ENCODE measurements around the gene EGFR. TPM values are rescaled to one million over a fixed set of nuclear protein-coding genes. Genes with fewer than 3 reads are reported as not detected.

EGFR gene
- polyA plus RNA-seq, 1 of the 3 experiments (the other 2 are of a cell fraction) = 37.6 TPM

- no peak overlapping the region for H3K4me3 ChIP-seq (ENCODE audit: low read depth in 2 of 2, low read length in 1 of 2)
- no peaks in the 10 kb centered on the region for H3K9me2 ChIP-seq
- H3K9ac ChIP-seq = peak overlapping the region; percentile 14; the same call in 1 of the 2 replicates
- H2AFZ ChIP-seq (ENCODE audit: low read depth) = no peak overlapping the region
- peaks cover 15 to 50% of the 10 kb centered on the region in 2 experiments for H3K4me1 ChIP-seq (ENCODE audit: control insufficient read depth in 1 of 2, insufficient read depth in 2 of 2, low read depth in 1 of 2, low read length in 1 of 2)
- ChIA-PET CTCF (interaction anchor here (1.0 to 4.1 kb wide), 3 partner anchors 21 to 299 kb away, joined by 3 to 20 read pairs (median 3); no protein-coding TSS in a partner anchor), POLR2A (no interaction called here)
- WGBS (ENCODE audit: low lambda C conversion rate) = 81% methylated on average over 4 of the region's 4 CpGs
- TF ChIP-seq FOXJ3 (CRISPR knock-in tag; IDR thresholded peaks at IDR 0.05) = no peak
- TF ChIP-seq, protein P1, sequence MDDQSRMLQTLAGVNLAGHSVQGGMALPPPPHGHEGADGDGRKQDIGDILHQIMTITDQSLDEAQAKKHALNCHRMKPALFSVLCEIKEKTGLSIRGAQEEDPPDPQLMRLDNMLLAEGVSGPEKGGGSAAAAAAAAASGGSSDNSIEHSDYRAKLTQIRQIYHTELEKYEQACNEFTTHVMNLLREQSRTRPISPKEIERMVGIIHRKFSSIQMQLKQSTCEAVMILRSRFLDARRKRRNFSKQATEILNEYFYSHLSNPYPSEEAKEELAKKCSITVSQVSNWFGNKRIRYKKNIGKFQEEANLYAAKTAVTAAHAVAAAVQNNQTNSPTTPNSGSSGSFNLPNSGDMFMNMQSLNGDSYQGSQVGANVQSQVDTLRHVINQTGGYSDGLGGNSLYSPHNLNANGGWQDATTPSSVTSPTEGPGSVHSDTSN (IDR thresholded peaks at IDR 0.05) = no peak
- no peak for TF ChIP-seq RXRA (IDR thresholded peaks at IDR 0.05; ENCODE audit: borderline replicate concordance, low read depth)
- TF ChIP-seq, protein P2, sequence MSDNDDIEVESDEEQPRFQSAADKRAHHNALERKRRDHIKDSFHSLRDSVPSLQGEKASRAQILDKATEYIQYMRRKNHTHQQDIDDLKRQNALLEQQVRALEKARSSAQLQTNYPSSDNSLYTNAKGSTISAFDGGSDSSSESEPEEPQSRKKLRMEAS (IDR thresholded peaks at IDR 0.05; ENCODE audit: low read depth) = no peak
- no peak for TF ChIP-seq TEAD4 (IDR thresholded peaks at IDR 0.05; ENCODE audit: borderline replicate concordance, insufficient read depth)
- TF ChIP-seq CTCF (IDR thresholded peaks at IDR 0.05) = no peak
- no peak for TF ChIP-seq USF1 (IDR thresholded peaks at IDR 0.05; ENCODE audit: borderline replicate concordance, low read depth)
- peaks cover 3 to 43% of the 10 kb centered on the region in 2 experiments for H3K36me3 ChIP-seq (replicated peaks in 1 of 2; ENCODE audit: control insufficient read depth in 1 of 2, insufficient read depth in 2 of 2, low read length in 1 of 2)
- H3K27me3 ChIP-seq (ENCODE audit: insufficient read depth) = no peaks in the 10 kb centered on the region
- 0 out of 2 replicates have a peak overlapping the region, but pooled peaks have one; percentile 60 for H3K4me2 ChIP-seq
- H3K9me3 ChIP-seq = no peaks in the 10 kb centered on the region
- peak overlapping the region in 1 of 2 experiments; percentile 63; a peak in 2 of 4 replicates for H3K27ac ChIP-seq (ENCODE audit: low read depth in 2 of 2, low read length in 1 of 2)
- H4K20me1 ChIP-seq (ENCODE audit: insufficient read depth) = no peaks in the 10 kb centered on the region; the same call in 1 of the 2 replicates
- peaks cover 24% of the 10 kb centered on the region for H3F3A ChIP-seq (replicated peaks; ENCODE audit: insufficient read depth)
- DNase-seq = no peak
- H3K79me2 ChIP-seq (ENCODE audit: insufficient read depth) = peaks cover 98% of the 10 kb centered on the region
Measured at GRCh38 chr7:55072251-55072650, 53.4 kb downstream of the EGFR start.

GRCh38 chr7:55073051-55073511, 54.3 kb downstream of the EGFR start:
- H3K79me2 ChIP-seq (ENCODE audit: insufficient read depth) = peaks cover 98% of the 10 kb centered on the region
- peak overlapping the region; percentile 60; the same call in 1 of the 2 replicates for H3K4me2 ChIP-seq
- H3F3A ChIP-seq (replicated peaks; ENCODE audit: insufficient read depth) = peaks cover 24% of the 10 kb centered on the region
- peak overlapping the region in 1 of 2 experiments; percentile 63; a peak in 3 of 4 replicates for H3K27ac ChIP-seq (ENCODE audit: low read depth in 2 of 2, low read length in 1 of 2)
- peak overlapping the region; percentile 14; the same call in 1 of the 2 replicates for H3K9ac ChIP-seq
- CTCF ChIA-PET = interaction anchor here (0.8 to 4.1 kb wide), 3 partner anchors 13 to 182 kb away, joined by 3 to 20 read pairs (median 3); no protein-coding TSS in a partner anchor
- 62% methylated on average over 4 of the region's 4 CpGs for WGBS (ENCODE audit: low lambda C conversion rate)
- H2AFZ ChIP-seq (ENCODE audit: low read depth) = no peak overlapping the region
- DNase-seq = no peak
- POLR2A ChIA-PET = no interaction called here
- H3K9me3 ChIP-seq = no peaks in the 10 kb centered on the region
- peaks cover 3 to 36% of the 10 kb centered on the region in 2 experiments for H3K36me3 ChIP-seq (replicated peaks in 1 of 2; ENCODE audit: control insufficient read depth in 1 of 2, insufficient read depth in 2 of 2, low read length in 1 of 2)
- H3K4me3 ChIP-seq (ENCODE audit: low read depth in 2 of 2, low read length in 1 of 2) = no peak overlapping the region
- no peaks in the 10 kb centered on the region for H3K27me3 ChIP-seq (ENCODE audit: insufficient read depth)
- TF ChIP-seq SIN3A (IDR thresholded peaks at IDR 0.05; ENCODE audit: borderline replicate concordance, low read depth, low read length) (no peak), FOSL2 (IDR thresholded peaks at IDR 0.05; ENCODE audit: borderline replicate concordance, low read depth) (peak; percentile 36; the same call in 1 of the 2 replicates)
- H3K4me1 ChIP-seq (ENCODE audit: control insufficient read depth in 1 of 2, insufficient read depth in 2 of 2, low read depth in 1 of 2, low read length in 1 of 2) = peaks cover 18 to 50% of the 10 kb centered on the region in 2 experiments
- no peaks in the 10 kb centered on the region; the same call in 1 of the 2 replicates for H4K20me1 ChIP-seq (ENCODE audit: insufficient read depth)
- no peaks in the 10 kb centered on the region for H3K9me2 ChIP-seq

Data from SK-N-SH (cell line).